NCI-H82 (cell line): Measurements from ENCODE around the gene ATP13A1.
A peak's percentile ranks its signal among the peaks of the same experiment; 100 is the strongest.
"Not testable (repeated sequence)": the region's sequence is repeated elsewhere in the genome, so short reads cannot be mapped to it uniquely, and the experiment has no call there.

Experiments used
- DNase-seq: peaks from one replicate; lab custom pipeline; 2025; lab: John Stamatoyannopoulos, UW

The ATP13A1 gene

GRCh38 chr19:19663256-19664120, at the start of gene ATP13A1:
Gene ATP13A1, minus strand, starts transcription at chr19:19663676. Its CDS starts 10 bp downstream, at chr19:19663666.
- DNase-seq = peak; percentile 100

GRCh38 chr19:19711934-19712828, 48.7 kb upstream of the ATP13A1 start:
- DNase-seq = no peak

GRCh38 chr19:19711306-19711933, 47.9 kb upstream of the ATP13A1 start:
- DNase-seq = no peak

- no peak for DNase-seq
These were observed 47.0 kb upstream of the ATP13A1 start for GRCh38 chr19:19710506-19710905.

GRCh38 chr19:19704836-19705235, 41.4 kb upstream of the ATP13A1 start:
- DNase-seq = no peak

GRCh38 chr19:19700493-19700892, 37.0 kb upstream of the ATP13A1 start:
- DNase-seq = not testable (repeated sequence)

- no peak for DNase-seq
These were observed 34.1 kb upstream of the ATP13A1 start for GRCh38 chr19:19697589-19697988.

GRCh38 chr19:19696386-19696785, 32.9 kb upstream of the ATP13A1 start:
- DNase-seq = no peak

- DNase-seq = no peak
These were observed 28.2 kb upstream of the ATP13A1 start for GRCh38 chr19:19691683-19692082.

- not testable (repeated sequence) for DNase-seq
These were observed 25.5 kb upstream of the ATP13A1 start for GRCh38 chr19:19689023-19689422.

GRCh38 chr19:19687090-19687489, 23.6 kb upstream of the ATP13A1 start:
- peak; percentile 50 for DNase-seq

GRCh38 chr19:19686580-19686979, 23.1 kb upstream of the ATP13A1 start:
- DNase-seq = no peak

- not testable (repeated sequence) for DNase-seq
These were observed 22.6 kb upstream of the ATP13A1 start for GRCh38 chr19:19686119-19686518.

GRCh38 chr19:19679176-19680073, 15.9 kb upstream of the ATP13A1 start:
- DNase-seq = no peak

GRCh38 chr19:19677579-19677978, 14.1 kb upstream of the ATP13A1 start:
- DNase-seq = no peak

GRCh38 chr19:19674315-19674714, 10.8 kb upstream of the ATP13A1 start:
- no peak for DNase-seq

GRCh38 chr19:19672816-19673215, 9.3 kb upstream of the ATP13A1 start:
- DNase-seq = no peak

- DNase-seq = no peak
These were observed 6.6 kb upstream of the ATP13A1 start for GRCh38 chr19:19670070-19670551.

- peak; percentile 100 for DNase-seq
These were observed 4.9 kb upstream of the ATP13A1 start, which contains the start of gene ZNF101 for GRCh38 chr19:19668230-19669012. Gene ZNF101, plus strand, starts transcription at chr19:19668839. Its CDS starts 125 bp downstream, at chr19:19668964.

GRCh38 chr19:19665420-19665948, 2.0 kb upstream of the ATP13A1 start:
- not testable (repeated sequence) for DNase-seq
